Measurements from ENCODE around the gene CAMSAP1.

DNA sequence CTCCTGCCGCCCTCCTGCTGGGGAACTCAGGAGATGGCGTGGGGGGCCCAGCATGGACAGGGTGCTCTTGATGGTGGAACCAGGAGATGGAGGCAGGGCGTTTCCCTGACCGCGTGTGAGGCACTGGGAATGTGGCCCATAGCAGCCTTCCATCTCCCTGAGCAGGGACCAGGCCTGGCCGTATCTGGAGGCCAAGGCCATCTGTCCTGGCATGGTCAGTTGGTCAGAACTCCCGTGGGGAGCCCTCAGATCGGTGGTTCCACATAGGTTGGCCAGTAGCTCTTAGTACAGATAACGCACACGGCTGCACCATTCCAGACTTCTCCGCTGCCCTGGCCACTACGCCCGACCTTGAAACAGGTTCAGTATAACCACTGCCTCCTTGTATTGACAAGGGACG, 127.8 kb downstream of the CAMSAP1 start:
- TF ChIP-seq, protein P1, sequence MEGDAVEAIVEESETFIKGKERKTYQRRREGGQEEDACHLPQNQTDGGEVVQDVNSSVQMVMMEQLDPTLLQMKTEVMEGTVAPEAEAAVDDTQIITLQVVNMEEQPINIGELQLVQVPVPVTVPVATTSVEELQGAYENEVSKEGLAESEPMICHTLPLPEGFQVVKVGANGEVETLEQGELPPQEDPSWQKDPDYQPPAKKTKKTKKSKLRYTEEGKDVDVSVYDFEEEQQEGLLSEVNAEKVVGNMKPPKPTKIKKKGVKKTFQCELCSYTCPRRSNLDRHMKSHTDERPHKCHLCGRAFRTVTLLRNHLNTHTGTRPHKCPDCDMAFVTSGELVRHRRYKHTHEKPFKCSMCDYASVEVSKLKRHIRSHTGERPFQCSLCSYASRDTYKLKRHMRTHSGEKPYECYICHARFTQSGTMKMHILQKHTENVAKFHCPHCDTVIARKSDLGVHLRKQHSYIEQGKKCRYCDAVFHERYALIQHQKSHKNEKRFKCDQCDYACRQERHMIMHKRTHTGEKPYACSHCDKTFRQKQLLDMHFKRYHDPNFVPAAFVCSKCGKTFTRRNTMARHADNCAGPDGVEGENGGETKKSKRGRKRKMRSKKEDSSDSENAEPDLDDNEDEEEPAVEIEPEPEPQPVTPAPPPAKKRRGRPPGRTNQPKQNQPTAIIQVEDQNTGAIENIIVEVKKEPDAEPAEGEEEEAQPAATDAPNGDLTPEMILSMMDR (IDR thresholded peaks at IDR 0.05) = no peak
- TF ChIP-seq POLR2A (IDR thresholded peaks at IDR 0.05) = no peak
